Activated T-cell treated with anti-CD3 and anti-CD28 coated beads, Interleukin-2, amount 50 U/mL, for 1 hour (primary cell): ENCODE results near the gene PTGER2.

Experiments
- DNase-seq: peaks from one replicate; pipeline ENCODE4 v3.0.0-alpha.2; 2020

The PTGER2 gene

DNA sequence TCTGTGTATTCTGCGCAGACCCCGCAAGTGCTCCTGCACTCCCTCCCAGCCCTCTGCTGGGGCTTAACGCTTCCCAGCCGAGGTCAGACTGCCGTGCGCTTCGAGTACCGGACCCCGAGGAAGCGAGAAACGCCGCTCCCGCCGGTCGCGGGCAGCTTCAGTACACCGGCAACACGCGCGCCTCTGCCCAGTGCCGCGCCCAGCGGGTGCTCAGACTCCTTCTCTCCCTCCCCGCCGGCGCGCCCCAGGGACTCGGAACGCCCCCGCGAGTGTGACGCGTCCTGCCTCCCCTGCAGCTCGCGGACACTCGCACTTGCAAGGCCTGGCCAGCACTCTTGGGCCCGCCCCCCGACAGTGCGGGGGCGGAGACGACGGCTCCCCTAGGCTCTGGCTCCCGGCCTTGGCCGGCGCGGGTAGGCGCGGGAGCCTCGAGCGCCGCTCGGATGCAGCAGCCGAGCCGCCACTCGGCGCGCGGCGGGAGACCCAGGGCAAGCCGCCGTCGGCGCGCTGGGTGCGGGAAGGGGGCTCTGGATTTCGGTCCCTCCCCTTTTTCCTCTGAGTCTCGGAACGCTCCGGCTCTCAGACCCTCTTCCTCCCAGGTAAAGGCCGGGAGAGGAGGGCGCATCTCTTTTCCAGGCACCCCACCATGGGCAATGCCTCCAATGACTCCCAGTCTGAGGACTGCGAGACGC is at the start of gene PTGER2:
Gene PTGER2 (plus strand): TSS at position 410 of the 692 bp plus-strand sequence. CDS start 237 bp downstream, at position 647.
- peak; percentile 77 for DNase-seq

DNA sequence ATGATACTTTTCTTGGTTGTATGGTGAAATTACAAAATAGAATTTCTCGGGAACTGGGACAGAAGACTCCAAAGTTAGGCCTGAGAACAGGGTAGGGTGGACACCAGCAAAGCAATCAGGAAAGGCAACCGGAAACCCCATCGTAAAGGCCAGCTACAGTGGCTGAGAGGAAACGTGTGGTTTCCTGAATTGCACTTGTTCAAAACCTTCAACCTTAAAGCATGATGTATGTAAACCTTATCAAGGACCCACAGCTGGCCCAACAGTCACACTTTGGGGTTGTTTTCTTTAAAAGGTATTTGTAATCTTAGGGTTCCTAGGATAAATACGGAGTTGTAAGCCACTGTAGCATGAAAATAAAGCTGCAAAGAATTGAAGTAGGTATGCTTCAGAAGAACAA is 48.9 kb upstream of the PTGER2 start:
- DNase-seq = no peak

DNA sequence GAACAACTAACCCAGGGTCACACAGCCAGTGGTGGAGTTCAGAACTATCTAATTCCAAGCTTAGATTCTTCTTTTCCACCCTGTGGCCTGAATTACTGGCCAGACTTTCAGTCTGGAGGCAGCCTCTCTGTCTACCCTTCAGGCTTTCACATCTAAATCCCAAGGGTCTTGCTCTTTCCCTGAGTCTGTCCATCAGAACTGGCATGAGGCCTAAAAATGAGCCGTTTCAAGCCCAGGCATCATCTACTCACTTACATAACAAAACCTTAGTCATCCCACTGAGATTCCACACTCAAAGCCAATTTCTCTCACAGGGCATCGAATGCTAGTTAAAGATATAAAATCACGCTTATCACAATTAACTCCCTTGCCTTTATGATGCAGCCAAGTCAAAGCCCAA is 47.9 kb upstream of the PTGER2 start:
- DNase-seq = no peak

DNA sequence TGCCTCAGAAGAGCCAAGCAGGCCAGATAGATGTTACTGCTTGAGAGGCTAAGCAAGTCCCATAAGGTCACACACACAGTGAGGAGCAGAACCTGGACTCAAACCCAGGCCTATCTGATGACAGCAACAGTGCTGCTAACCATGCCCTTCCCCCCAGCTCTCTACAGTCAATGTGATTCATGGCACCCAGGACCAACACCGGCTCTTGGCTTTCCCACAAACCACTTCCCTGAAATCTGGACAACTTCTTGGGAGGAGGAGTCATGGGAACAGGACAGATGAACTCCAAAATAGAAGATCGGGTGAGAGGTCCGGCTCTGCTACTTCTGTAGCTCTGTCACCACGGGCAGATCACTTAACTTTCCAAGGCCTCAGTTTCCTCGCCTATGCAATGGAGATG is 47.3 kb upstream of the PTGER2 start:
- no peak for DNase-seq

DNA sequence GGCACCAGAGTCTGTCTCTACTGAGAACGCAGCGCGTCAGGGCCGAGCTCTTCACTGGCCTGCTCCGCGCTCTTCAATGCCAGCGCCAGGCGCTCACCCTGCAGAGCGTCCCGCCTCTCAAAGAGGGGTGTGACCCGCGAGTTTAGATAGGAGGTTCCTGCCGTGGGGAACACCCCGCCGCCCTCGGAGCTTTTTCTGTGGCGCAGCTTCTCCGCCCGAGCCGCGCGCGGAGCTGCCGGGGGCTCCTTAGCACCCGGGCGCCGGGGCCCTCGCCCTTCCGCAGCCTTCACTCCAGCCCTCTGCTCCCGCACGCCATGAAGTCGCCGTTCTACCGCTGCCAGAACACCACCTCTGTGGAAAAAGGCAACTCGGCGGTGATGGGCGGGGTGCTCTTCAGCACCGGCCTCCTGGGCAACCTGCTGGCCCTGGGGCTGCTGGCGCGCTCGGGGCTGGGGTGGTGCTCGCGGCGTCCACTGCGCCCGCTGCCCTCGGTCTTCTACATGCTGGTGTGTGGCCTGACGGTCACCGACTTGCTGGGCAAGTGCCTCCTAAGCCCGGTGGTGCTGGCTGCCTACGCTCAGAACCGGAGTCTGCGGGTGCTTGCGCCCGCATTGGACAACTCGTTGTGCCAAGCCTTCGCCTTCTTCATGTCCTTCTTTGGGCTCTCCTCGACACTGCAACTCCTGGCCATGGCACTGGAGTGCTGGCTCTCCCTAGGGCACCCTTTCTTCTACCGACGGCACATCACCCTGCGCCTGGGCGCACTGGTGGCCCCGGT is 46.4 kb upstream of the PTGER2 start, which contains the start of gene PTGDR:
Gene PTGDR (plus strand): TSS at position 198 of the 778 bp plus-strand sequence. CDS start 117 bp downstream, at position 315.
- DNase-seq = peak; percentile 48

DNA sequence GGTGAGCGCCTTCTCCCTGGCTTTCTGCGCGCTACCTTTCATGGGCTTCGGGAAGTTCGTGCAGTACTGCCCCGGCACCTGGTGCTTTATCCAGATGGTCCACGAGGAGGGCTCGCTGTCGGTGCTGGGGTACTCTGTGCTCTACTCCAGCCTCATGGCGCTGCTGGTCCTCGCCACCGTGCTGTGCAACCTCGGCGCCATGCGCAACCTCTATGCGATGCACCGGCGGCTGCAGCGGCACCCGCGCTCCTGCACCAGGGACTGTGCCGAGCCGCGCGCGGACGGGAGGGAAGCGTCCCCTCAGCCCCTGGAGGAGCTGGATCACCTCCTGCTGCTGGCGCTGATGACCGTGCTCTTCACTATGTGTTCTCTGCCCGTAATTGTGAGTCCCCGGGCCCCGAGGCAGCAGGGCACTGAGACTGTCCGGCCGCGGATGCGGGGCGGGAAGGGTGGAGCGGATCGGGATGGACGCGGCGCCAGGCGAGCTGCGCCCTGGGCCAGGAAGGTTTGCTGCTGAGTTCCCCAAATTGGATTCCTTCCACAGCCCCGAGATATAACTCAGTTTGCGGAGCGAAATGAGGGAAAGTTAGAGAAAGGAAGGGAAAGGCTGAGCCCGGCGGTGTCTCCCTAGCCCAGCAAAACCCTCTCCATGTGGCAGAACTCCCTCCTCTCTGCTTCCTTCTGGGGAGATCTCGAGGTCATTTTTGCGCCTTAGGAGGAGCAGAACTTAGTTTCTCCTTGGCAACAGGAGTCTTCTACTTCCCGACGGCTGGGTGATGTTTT is 45.6 kb upstream of the PTGER2 start:
- DNase-seq = peak; percentile 32

- no peak for DNase-seq
Measured at GRCh38 chr14:52269100-52269499, 45.0 kb upstream of the PTGER2 start.

DNA sequence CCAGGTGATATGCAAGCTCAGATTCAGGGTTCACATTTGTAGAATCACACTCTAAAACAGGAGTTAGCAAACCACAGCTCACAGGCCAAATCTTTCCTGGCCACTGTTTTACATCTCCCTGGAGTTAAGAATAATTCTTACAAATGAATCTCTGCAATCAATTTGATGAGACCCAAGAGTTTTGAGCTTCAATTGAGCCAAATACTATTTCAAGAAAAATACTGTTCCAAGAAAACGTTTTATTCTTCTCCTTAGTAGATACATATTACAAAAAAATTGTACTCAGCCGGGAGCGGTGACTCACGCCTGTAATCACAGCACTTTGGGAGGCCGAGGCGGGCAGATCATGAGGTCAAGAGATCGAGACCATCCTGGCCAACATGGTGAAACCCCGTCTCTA is 44.1 kb upstream of the PTGER2 start:
- DNase-seq = no peak

- DNase-seq = no peak
Measured at GRCh38 chr14:52271538-52271937, 42.6 kb upstream of the PTGER2 start.

DNA sequence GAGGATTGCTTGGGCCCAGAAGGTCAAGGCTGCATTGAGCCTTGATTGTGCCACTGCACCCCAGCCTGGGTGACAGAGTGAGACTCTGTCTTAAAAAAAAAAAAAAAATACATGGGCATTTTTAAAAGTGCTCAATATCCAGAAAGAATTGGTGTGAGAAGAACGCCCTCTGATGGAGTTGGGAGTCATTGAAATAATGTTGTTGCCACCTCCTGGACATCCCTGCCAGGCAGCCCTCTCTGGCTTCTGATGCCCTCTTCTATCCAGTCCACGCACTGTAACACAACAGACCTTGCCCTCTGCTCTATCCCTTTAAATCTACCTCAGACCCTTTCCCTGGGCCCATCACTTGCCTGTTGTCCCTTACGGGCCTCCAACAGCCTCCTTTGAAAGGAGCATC is 41.7 kb upstream of the PTGER2 start:
- no peak for DNase-seq

GRCh38 chr14:52275372-52275771 is 38.7 kb upstream of the PTGER2 start:
- DNase-seq = no peak

DNA sequence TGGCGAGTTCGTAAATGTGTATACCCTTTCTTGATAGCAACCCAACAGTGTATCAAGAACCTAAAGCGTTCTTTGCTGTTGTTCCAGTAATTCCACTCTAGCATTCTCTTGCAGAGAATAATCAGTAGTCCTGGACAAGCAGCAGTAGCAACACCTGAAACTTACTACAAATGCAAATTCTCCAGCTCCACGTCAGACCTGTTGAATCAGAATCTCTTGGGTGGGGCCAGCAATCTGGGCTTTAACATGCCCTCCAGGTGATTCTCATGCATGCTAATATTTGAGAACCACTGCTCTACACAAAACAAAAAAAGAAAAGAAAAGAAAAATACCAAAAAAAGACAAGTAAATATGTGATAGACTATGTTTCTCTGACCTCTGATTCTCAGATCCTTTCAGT is 36.6 kb upstream of the PTGER2 start:
- DNase-seq = no peak

GRCh38 chr14:52279408-52279807 is 34.7 kb upstream of the PTGER2 start:
- DNase-seq = no peak

GRCh38 chr14:52283099-52283498 is 31.0 kb upstream of the PTGER2 start:
- DNase-seq = no peak

- DNase-seq = no peak
Measured at GRCh38 chr14:52286661-52287649, 27.2 kb upstream of the PTGER2 start.

DNA sequence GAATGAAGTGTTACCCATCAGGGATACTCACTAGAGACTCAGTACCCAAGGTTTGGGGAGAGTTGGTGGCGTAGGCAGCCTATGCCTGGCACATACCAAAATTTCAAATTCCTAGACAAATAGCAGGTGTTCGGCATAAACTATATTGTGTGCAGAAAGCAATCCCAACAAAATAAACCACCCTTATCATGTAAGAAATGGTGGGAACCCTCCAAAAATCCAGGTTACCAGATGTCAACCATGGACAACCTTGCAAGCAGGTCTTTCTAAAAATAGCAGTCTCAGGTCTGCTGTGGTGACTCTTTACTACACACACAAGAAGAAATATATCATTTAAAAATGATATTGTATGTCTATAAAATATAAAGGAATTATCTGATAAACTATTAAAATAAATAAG is 17.7 kb upstream of the PTGER2 start:
- DNase-seq = no peak

DNA sequence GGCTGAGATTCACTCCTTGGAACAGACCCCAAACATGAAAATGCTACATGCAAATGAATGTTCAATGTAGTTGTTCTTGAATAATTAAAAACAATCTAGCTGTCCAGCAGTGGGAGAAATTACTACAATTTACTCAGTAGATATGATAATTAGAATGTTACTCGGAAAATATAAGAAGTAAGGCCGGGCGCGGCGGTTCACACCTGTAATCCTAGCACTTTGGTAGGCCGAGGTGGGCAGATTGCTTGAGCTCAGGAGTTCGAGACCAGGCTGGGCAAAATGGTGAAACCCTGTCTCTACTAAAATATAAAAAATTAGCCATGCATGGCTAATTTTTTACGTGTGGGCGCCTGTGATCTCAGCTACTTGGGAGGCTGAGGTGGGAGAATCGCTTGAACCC is 15.3 kb upstream of the PTGER2 start:
- no peak for DNase-seq

DNA sequence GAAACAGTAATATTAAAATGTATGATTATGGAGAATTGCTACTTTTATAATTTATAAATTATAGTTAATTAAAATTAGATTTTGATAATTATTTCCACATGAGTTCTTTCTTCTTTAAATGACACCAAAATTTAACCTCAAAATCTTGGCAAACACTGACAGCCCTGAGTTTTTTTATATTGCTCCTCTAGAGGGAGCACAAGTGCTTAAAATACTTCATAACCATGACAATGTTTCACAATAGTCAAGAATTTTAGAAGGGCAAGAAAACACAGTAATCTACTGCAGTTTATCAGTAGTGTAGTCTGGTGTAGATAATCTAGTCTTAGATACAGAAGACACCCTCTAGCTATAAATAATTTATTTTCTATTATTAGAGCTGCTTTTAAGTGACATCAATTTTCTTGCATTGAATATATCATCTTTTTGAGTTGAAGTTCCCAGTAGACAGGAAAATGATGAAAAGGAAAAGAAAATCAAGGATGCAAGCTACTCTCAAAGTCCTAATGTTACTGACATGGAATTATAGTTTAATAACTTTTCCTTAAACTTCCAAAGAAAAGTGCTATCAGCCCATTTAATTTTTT is 14.3 kb upstream of the PTGER2 start:
- DNase-seq = no peak

GRCh38 chr14:52303236-52303635 is 10.9 kb upstream of the PTGER2 start:
- DNase-seq = no peak

GRCh38 chr14:52304248-52304904 is 9.7 kb upstream of the PTGER2 start:
- no peak for DNase-seq

GRCh38 chr14:52305014-52305413 is 9.1 kb upstream of the PTGER2 start:
- no peak for DNase-seq
